ENCODE data around the gene UBE2J2. TPM values are rescaled to one million over a fixed set of nuclear protein-coding genes. Genes with fewer than 3 reads are reported as not detected.
"Not testable (repeated sequence)": the region's sequence is repeated elsewhere in the genome, so short reads cannot be mapped to it uniquely, and the experiment has no call there.

UBE2J2 gene
- total and polyA plus RNA-seq, 9 donors = 35.8 to 55.6 (median 41.2) TPM

- WGBS, 3 donors = 76 to 81% (median 80%) methylated on average over 16 of the region's 16 CpGs
- H3K4me3 ChIP-seq = no peak overlapping the region
- no peaks in the 10 kb centered on the region for H3K4me1 ChIP-seq (ENCODE audit: insufficient read depth)
- no peaks in the 10 kb centered on the region for H3K27me3 ChIP-seq
- no peak overlapping the region for H3K27ac ChIP-seq
- no peaks in the 10 kb centered on the region for H3K36me3 ChIP-seq
- intact Hi-C loops (cut with DNase I) = no loop called here
- no peaks in the 10 kb centered on the region for H3K9me3 ChIP-seq
- TF ChIP-seq POLR2A (IDR thresholded peaks at IDR 0.05) (no peak), EP300 (IDR thresholded peaks at IDR 0.05) (no peak), CTCF (IDR thresholded peaks at IDR 0.05) (no peak)
- no peak for DNase-seq
Measured at GRCh38 chr1:1250786-1251284, 22.8 kb downstream of the UBE2J2 start.

GRCh38 chr1:1248009-1248913, 25.4 kb downstream of the UBE2J2 start:
- H3K4me1 ChIP-seq (ENCODE audit: insufficient read depth); H3K36me3 ChIP-seq; H3K9me3 ChIP-seq; H3K27me3 ChIP-seq; H3K4me3 ChIP-seq; H3K27ac ChIP-seq; DNase-seq: not testable (repeated sequence)
- 81 to 87% (median 82%) methylated on average over 9 to 21 of the region's 21 CpGs for WGBS, 3 donors
- intact Hi-C loops (cut with DNase I) = loop anchor here in 1 of 4 donors (5.0 kb wide), 1 partner anchor 411 kb away; no protein-coding TSS in a partner anchor

GRCh38 chr1:1247341-1247913, 26.2 kb downstream of the UBE2J2 start:
- no peaks in the 10 kb centered on the region for H3K4me1 ChIP-seq (ENCODE audit: insufficient read depth)
- WGBS, 3 donors = 44 to 65% (median 47%) methylated on average over 22 to 25 of the region's 25 CpGs
- no peak for TF ChIP-seq CTCF (IDR thresholded peaks at IDR 0.05)
- TF ChIP-seq POLR2A (IDR thresholded peaks at IDR 0.05) = no peak
- no peak for TF ChIP-seq EP300 (IDR thresholded peaks at IDR 0.05)
- no peak for DNase-seq
- no peaks in the 10 kb centered on the region for H3K36me3 ChIP-seq
- H3K9me3 ChIP-seq = no peaks in the 10 kb centered on the region
- no peak overlapping the region for H3K27ac ChIP-seq
- H3K27me3 ChIP-seq = no peaks in the 10 kb centered on the region
- intact Hi-C loops (cut with DNase I) = loop anchor here in 1 of 4 donors (5.0 kb wide), 1 partner anchor 410 kb away; no protein-coding TSS in a partner anchor
- no peak overlapping the region for H3K4me3 ChIP-seq

- Histone ChIP-seq H3K27ac (no peak within 1 kb of the TSS), H3K9me3 (no peaks in the 10 kb centered on the region), H3K36me3 (no peaks in the 10 kb centered on the region), H3K4me3 (no peak within 1 kb of the TSS), H3K27me3 (peaks cover under 1% of the 10 kb centered on the region), H3K4me1 (ENCODE audit: insufficient read depth) (no peaks in the 10 kb centered on the region)
- intact Hi-C loops (cut with DNase I) = loop anchor here in 1 of 4 donors (5.0 kb wide), 1 partner anchor 409 kb away; no protein-coding TSS in a partner anchor
- WGBS, 3 donors = 2 to 4% (median 3%) methylated on average over 49 to 74 of the region's 74 CpGs
- DNase-seq = no peak
- TF ChIP-seq POLR2A (IDR thresholded peaks at IDR 0.05) (no peak), EP300 (IDR thresholded peaks at IDR 0.05) (no peak), CTCF (IDR thresholded peaks at IDR 0.05) (no peak)
Measured at GRCh38 chr1:1246577-1247340, 26.9 kb downstream of the UBE2J2 start, which contains the start of gene C1QTNF12. Gene C1QTNF12, minus strand, starts transcription at chr1:1246722. Its CDS starts 32 bp downstream, at chr1:1246690.
